ENCODE results near the gene KHDRBS2. TPM values are rescaled to one million over a fixed set of nuclear protein-coding genes. Genes with fewer than 3 reads are reported as not detected.

The KHDRBS2 gene
- polyA plus RNA-seq, 1 donor (not counting 4 experiments of a cell fraction or from before 2014, with no cell fraction given), result not detected

GRCh38 chr6:62090442-62091229 lies 195.4 kb downstream of the KHDRBS2 start:
- H3K9me1 ChIP-seq (ENCODE audit: control insufficient read depth, extremely low read depth, insufficient read depth, low read length), result no peaks in the 10 kb centered on the region
- H3K9ac ChIP-seq (ENCODE audit: control insufficient read depth, extremely low read depth, insufficient read depth, low read length), result no peak overlapping the region

DNA sequence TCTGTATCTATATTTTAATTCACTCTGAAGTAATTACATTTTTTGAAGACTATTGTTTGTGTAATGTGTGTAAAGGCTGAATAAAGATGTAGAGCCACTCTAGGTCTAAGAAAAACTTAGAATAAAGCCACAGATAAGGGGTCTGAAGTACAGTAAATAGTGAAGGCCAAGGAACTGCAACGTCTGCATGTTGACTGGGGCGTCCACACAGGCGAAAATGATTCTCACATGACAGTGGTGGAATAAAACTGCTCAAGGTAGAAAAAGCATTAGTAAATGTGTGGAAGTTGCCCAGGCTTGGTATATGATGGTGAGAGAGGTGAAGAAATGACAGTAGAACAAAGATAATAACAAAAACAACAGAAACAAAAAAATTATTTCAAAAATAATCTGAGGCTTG lies 196.2 kb downstream of the KHDRBS2 start:
- Histone ChIP-seq H3K36me3 (ENCODE audit: control insufficient read depth in 2 of 2, extremely low read depth in 1 of 2, insufficient read depth in 2 of 2, low read length in 2 of 2) (no peaks in the 10 kb centered on the region), H3K27me3 (ENCODE audit: control insufficient read depth, extremely low read depth, insufficient read depth, low read length) (no peaks in the 10 kb centered on the region), H3K79me2 (ENCODE audit: control insufficient read depth, insufficient read depth, low read length) (no peaks in the 10 kb centered on the region), H4K20me1 (ENCODE audit: control insufficient read depth, extremely low read depth, insufficient read depth, low read length) (no peaks in the 10 kb centered on the region), H3K27ac (ENCODE audit: control insufficient read depth, insufficient read depth, low read length) (no peak overlapping the region), H3K9ac (ENCODE audit: control insufficient read depth, extremely low read depth, insufficient read depth, low read length) (no peak overlapping the region), H2AFZ (ENCODE audit: control insufficient read depth, low read length) (no peak overlapping the region), H3K4me1 (ENCODE audit: control insufficient read depth, extremely low read depth, insufficient read depth, low read length) (no peaks in the 10 kb centered on the region), H3K9me1 (ENCODE audit: control insufficient read depth, extremely low read depth, insufficient read depth, low read length) (no peaks in the 10 kb centered on the region), H3K9me3 (ENCODE audit: control insufficient read depth, low read depth, low read length) (no peaks in the 10 kb centered on the region), H3K4me2 (ENCODE audit: control insufficient read depth, extremely low read depth, insufficient read depth, low read depth, low read length) (no peak overlapping the region), H3K4me3 (ENCODE audit: control insufficient read depth in 2 of 3, extremely low read depth in 1 of 3, insufficient read depth in 2 of 3, low read depth in 1 of 3, low read length in 3 of 3) (no peak overlapping the region)
- dilution Hi-C loops (cut with MboI; ENCODE audit: extremely low pct_ligation_motif_present, low sequenced_read_pairs), result no loop called here
- DNase-seq (ENCODE audit: low read depth, low spot score) (no peak), FAIRE-seq (no peak)
- TF ChIP-seq EZH2 (IDR thresholded peaks at IDR 0.05; ENCODE audit: low read length), result no peak
- TF ChIP-seq, protein P1, sequence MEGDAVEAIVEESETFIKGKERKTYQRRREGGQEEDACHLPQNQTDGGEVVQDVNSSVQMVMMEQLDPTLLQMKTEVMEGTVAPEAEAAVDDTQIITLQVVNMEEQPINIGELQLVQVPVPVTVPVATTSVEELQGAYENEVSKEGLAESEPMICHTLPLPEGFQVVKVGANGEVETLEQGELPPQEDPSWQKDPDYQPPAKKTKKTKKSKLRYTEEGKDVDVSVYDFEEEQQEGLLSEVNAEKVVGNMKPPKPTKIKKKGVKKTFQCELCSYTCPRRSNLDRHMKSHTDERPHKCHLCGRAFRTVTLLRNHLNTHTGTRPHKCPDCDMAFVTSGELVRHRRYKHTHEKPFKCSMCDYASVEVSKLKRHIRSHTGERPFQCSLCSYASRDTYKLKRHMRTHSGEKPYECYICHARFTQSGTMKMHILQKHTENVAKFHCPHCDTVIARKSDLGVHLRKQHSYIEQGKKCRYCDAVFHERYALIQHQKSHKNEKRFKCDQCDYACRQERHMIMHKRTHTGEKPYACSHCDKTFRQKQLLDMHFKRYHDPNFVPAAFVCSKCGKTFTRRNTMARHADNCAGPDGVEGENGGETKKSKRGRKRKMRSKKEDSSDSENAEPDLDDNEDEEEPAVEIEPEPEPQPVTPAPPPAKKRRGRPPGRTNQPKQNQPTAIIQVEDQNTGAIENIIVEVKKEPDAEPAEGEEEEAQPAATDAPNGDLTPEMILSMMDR (optimal IDR thresholded peaks at IDR 0.05 in 1 of 3, IDR thresholded peaks at IDR 0.05 in 1 of 3, conservative IDR thresholded peaks at IDR 0.05 in 1 of 3; ENCODE audit: extremely low read depth in 1 of 3, insufficient read depth in 2 of 3, low read length in 3 of 3), result no peak

More at GRCh38 chr6:62090442-62091229, 195.4 kb downstream of the KHDRBS2 start:
- Histone ChIP-seq H3K27me3 (ENCODE audit: control insufficient read depth, extremely low read depth, insufficient read depth, low read length) (no peaks in the 10 kb centered on the region), H4K20me1 (ENCODE audit: control insufficient read depth, extremely low read depth, insufficient read depth, low read length) (no peaks in the 10 kb centered on the region), H3K4me3 (ENCODE audit: control insufficient read depth in 2 of 3, extremely low read depth in 1 of 3, insufficient read depth in 2 of 3, low read depth in 1 of 3, low read length in 3 of 3) (no peak overlapping the region), H3K4me2 (ENCODE audit: control insufficient read depth, extremely low read depth, insufficient read depth, low read depth, low read length) (no peak overlapping the region), H3K79me2 (ENCODE audit: control insufficient read depth, insufficient read depth, low read length) (no peaks in the 10 kb centered on the region), H3K36me3 (ENCODE audit: control insufficient read depth in 2 of 2, extremely low read depth in 1 of 2, insufficient read depth in 2 of 2, low read length in 2 of 2) (no peaks in the 10 kb centered on the region), H3K9me3 (ENCODE audit: control insufficient read depth, low read depth, low read length) (no peaks in the 10 kb centered on the region), H3K27ac (ENCODE audit: control insufficient read depth, insufficient read depth, low read length) (no peak overlapping the region), H3K4me1 (ENCODE audit: control insufficient read depth, extremely low read depth, insufficient read depth, low read length) (no peaks in the 10 kb centered on the region), H2AFZ (ENCODE audit: control insufficient read depth, low read length) (no peak overlapping the region)
- dilution Hi-C loops (cut with MboI; ENCODE audit: extremely low pct_ligation_motif_present, low sequenced_read_pairs), result no loop called here
- TF ChIP-seq, protein P1 (optimal IDR thresholded peaks at IDR 0.05 in 1 of 3, IDR thresholded peaks at IDR 0.05 in 1 of 3, conservative IDR thresholded peaks at IDR 0.05 in 1 of 3; ENCODE audit: extremely low read depth in 1 of 3, insufficient read depth in 2 of 3, low read length in 3 of 3), result no peak
- TF ChIP-seq EZH2 (IDR thresholded peaks at IDR 0.05; ENCODE audit: low read length), result no peak
- FAIRE-seq (no peak), DNase-seq (ENCODE audit: low read depth, low spot score) (no peak)
